ENCODE data around the gene MARCHF6.

DNA sequence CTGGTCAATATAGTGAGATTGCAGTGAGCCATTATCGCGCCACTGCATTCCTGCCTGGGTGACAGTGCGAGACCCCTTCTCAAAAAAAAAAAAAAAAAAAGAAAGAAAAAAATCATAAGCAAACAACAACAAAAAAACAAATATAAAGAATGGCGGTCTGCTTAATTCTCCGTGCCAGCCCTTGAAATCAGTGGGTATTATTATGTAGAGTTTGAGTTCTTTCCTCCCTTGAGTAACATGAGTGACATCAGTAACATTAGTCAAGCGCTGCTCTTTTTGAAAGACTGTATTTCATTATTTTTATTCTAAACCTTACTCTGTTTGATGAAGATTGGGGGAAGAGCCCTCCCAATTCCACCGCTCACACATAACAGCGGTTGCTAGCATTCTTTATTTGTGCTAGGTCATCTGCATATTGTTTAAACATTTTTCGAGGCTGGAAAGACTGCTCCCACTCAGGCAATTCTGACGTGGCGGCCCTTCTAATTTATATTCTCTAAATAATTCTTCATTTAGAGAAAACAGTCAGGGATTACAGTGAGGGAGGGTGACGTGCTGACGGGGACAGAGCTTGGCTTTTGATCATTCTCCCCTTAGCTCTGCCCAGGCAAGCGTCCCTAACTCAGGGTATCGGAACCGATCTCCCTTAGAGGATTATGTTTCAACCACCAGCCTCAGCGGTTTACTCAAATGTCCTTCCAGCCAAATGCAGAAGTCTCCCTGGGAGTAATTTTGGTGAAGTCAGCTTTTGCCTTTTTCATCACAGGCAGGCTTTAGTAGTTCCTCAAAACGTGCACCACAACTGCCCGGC is 860 bp upstream of the MARCHF6 start:
- TF ChIP-seq, protein P1, sequence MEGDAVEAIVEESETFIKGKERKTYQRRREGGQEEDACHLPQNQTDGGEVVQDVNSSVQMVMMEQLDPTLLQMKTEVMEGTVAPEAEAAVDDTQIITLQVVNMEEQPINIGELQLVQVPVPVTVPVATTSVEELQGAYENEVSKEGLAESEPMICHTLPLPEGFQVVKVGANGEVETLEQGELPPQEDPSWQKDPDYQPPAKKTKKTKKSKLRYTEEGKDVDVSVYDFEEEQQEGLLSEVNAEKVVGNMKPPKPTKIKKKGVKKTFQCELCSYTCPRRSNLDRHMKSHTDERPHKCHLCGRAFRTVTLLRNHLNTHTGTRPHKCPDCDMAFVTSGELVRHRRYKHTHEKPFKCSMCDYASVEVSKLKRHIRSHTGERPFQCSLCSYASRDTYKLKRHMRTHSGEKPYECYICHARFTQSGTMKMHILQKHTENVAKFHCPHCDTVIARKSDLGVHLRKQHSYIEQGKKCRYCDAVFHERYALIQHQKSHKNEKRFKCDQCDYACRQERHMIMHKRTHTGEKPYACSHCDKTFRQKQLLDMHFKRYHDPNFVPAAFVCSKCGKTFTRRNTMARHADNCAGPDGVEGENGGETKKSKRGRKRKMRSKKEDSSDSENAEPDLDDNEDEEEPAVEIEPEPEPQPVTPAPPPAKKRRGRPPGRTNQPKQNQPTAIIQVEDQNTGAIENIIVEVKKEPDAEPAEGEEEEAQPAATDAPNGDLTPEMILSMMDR (IDR thresholded peaks at IDR 0.05) = no peak
- no peak for TF ChIP-seq POLR2A (IDR thresholded peaks at IDR 0.05)
- TF ChIP-seq POLR2AphosphoS5 (IDR thresholded peaks at IDR 0.05) = no peak
